Measurements from ENCODE around the gene SIVA1.

GRCh38 chr14:104803280-104803911 is 50.4 kb downstream of the SIVA1 start:
- TF ChIP-seq CTCF (conservative IDR thresholded peaks at IDR 0.05; ENCODE audit: low read depth, low read length) = no peak
- TF ChIP-seq RFX5 (IDR thresholded peaks at IDR 0.05; ENCODE audit: low read depth, low read length) = no peak
- TF ChIP-seq MAZ (IDR thresholded peaks at IDR 0.05; ENCODE audit: borderline replicate concordance, low read depth, low read length) = no peak
- TF ChIP-seq CEBPB (IDR thresholded peaks at IDR 0.05; ENCODE audit: low read depth, low read length) = no peak
